Stimulated activated CD4-positive, alpha-beta T cell treated with anti-CD3 and anti-CD28 coated beads, TNF-alpha, amount 100 ng/mL, for 48 hours (primary cell): ENCODE data around the gene CD6.

ENCODE experiments used
- DNase-seq, 3 donors: peaks; one replicate each; pipeline ENCODE4 v3.0.0-alpha.2; 2020; ENCODE audit warnings: low read depth in 3 of 3

Gene CD6

GRCh38 chr11:60985991-60986915 is 14.8 kb downstream of the CD6 start:
- DNase-seq: peak; percentile 83 to 94 (median 84)

DNA sequence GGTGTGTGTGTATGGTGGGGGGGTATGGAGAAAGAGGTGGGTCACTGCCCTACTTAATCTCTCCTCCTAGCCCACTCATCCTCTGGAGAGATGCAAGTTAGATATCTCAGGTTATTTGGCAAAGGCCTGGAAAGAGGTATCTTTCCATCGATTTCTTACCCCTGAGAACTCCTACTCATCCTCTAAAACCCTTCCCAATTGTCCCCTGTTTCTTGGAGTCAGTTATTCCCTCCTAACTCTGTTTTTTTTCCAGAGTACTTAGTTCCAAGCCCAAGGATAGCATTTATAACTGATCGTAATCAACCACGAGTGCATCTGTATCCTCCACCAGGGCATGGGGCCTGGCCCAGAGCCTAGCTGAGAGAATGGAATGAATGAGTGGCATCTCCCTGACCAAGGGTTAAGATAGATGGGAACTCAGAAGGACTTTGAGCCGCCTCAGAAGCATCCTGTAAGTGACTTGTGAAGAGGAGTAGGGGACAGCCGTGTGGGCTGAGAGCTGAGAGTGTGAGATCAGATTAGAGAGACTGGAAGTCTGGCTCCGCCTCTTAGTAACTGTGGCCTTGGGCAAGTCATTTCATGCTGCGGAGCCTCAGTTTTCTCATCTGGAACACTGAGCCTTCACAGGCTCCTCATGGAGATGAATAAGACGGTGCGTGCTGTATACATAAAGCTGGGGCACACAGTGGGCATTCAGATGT is 16.2 kb downstream of the CD6 start:
- DNase-seq: peak in 1 of 3 donors; percentile 74

GRCh38 chr11:60988658-60989057 is 17.2 kb downstream of the CD6 start:
- DNase-seq: no peak

DNA sequence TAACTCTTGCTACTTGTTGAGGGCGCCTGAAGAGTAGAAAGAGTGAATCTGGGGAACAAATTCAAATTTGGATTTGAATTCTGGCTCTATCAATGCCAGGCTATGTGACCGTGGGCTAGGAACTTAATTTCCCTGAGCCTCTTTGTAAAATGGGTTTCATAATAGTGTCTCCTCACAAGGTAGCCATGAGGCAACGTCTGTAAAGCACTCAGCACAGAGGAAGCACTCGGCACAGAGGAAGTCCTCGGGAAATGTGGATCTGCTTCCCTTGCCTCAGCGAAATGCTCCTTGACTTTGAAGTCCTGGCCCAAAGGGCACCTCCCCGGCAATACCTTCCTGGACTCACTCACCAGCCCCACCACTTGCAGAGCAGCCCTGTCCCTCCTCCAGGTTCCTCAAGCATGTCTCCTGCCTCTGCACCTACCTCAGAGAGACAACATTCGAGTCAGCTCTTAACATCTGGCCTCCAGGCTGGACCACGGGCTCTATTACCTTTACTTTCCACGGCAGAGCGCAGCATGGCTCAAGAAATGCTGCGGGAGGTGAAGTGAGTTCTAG is 17.7 kb downstream of the CD6 start:
- no peak for DNase-seq

DNA sequence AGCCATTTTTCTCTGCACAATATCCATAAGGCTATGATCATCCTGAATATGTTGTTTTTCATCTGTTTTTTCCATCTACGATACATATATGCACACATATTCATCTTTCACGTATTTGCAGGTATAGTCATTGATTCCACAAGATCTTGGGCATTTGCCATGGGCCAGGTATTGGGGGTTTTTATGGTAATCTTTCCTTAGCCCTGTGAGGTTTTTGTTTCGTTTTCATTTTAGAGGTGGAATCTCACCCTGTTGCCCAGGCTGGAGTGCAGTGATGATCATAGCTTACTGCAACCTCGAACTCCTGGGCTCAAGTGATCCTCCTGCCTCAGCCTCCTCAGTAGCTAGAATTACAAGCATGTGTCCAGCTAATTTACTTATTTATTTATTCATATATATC is 20.0 kb downstream of the CD6 start:
- DNase-seq: no peak

- no peak for DNase-seq
These were observed 21.4 kb downstream of the CD6 start for GRCh38 chr11:60992842-60993409.

- peak in 1 of 3 donors; percentile 66 for DNase-seq
These were observed 22.1 kb downstream of the CD6 start for GRCh38 chr11:60993615-60994014.

- no peak for DNase-seq
These were observed 23.1 kb downstream of the CD6 start for GRCh38 chr11:60994541-60995080.

GRCh38 chr11:60995798-60996197 is 24.3 kb downstream of the CD6 start:
- DNase-seq: no peak

- no peak for DNase-seq
These were observed 25.1 kb downstream of the CD6 start for GRCh38 chr11:60996381-60997138.

GRCh38 chr11:61000426-61000825 is 28.9 kb downstream of the CD6 start:
- DNase-seq: no peak

GRCh38 chr11:61001931-61002330 is 30.5 kb downstream of the CD6 start:
- DNase-seq: no peak

GRCh38 chr11:61002598-61002997 is 31.1 kb downstream of the CD6 start:
- no peak for DNase-seq

DNA sequence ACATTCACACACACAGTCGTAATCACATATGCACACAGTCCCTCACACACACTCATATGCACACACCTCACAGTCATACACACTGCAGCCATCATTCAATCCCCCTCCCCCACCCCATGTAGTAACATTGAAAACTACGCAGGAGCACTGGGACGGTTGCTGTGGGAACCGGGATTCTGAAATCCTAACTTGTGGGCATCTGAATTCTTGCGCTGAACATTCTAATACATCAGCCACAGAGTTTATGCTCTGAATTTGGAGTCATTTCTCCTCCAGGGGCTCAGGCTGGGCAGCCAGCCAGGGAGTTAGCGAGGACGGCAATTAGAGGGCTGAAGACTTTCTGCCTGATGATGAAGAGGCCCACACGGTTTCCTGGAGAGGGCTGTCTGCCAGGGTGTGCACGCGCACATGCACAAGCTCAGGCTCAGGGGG is 32.7 kb downstream of the CD6 start:
- DNase-seq: no peak

GRCh38 chr11:61004761-61005181 is 33.3 kb downstream of the CD6 start:
- DNase-seq: no peak

DNA sequence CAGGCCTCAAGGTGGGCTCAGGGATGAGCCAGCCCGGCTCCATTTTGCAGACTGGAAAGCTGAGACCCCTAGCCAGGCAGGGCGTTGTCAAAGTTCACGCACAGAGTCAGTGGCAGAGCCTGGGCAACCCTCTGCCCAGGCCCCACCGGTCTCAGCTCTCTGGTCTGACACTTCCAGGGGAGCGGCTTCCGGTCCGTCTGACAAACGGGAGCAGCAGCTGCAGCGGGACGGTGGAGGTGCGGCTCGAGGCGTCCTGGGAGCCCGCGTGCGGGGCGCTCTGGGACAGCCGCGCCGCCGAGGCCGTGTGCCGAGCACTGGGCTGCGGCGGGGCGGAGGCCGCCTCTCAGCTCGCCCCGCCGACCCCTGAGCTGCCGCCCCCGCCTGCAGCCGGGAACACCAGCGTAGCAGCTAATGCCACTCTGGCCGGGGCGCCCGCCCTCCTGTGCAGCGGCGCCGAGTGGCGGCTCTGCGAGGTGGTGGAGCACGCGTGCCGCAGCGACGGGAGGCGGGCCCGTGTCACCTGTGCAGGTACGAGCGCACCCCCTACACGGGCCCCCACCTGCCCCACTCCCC is 36.0 kb downstream of the CD6 start:
- no peak for DNase-seq

DNA sequence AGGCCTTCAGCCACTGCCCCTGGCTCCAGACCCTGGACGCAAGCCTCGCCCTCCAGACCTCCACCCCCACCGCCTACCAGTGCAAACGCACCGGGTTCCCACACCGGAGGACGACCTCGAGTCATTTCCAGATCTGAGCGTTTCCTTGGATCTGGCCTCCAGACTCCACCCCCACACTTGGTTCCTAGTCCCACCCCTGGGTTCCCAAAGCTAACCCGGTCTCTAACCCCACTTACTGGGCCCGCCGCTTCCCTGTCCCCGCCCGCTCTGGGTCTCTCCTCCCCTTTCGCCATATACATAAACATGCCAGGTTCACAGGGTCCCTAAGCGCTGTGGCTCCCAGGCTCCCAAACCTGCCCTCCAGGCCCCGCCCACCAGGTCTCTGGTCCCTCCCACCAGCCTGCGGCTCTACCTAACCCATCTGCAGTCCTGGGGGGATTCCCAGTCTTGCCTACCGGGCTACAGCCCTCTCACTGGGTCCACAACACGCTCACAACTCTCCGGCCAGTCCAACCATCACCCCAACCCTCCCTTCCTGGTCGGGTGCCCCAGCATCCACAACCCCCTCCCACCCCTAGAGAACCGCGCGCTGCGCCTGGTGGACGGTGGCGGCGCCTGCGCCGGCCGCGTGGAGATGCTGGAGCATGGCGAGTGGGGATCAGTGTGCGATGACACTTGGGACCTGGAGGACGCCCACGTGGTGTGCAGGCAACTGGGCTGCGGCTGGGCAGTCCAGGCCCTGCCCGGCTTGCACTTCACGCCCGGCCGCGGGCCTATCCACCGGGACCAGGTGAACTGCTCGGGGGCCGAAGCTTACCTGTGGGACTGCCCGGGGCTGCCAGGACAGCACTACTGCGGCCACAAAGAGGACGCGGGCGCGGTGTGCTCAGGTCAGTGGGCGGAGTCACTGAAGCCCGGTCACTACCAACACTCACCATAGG is 36.7 kb downstream of the CD6 start:
- DNase-seq: no peak

DNA sequence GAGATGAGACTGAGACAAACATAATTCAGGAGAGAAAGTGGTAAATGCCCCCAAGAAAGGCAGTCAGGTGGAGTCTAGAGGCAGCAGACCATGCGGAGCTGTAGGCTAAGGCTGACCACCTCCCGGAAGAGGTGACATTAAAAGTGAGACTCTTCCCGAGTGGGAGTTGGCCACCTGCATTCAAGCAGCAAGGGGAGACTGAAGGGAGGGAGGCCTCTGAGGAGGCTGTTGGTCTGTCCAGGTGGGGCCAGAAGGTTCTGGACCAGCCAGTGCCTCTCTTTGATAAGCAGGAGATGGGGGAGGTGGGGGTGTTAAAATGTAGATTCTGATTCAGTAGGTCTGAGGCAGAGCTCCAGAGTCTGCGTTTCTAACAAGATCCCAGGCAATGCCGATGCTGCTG is 37.5 kb downstream of the CD6 start:
- no peak for DNase-seq

DNA sequence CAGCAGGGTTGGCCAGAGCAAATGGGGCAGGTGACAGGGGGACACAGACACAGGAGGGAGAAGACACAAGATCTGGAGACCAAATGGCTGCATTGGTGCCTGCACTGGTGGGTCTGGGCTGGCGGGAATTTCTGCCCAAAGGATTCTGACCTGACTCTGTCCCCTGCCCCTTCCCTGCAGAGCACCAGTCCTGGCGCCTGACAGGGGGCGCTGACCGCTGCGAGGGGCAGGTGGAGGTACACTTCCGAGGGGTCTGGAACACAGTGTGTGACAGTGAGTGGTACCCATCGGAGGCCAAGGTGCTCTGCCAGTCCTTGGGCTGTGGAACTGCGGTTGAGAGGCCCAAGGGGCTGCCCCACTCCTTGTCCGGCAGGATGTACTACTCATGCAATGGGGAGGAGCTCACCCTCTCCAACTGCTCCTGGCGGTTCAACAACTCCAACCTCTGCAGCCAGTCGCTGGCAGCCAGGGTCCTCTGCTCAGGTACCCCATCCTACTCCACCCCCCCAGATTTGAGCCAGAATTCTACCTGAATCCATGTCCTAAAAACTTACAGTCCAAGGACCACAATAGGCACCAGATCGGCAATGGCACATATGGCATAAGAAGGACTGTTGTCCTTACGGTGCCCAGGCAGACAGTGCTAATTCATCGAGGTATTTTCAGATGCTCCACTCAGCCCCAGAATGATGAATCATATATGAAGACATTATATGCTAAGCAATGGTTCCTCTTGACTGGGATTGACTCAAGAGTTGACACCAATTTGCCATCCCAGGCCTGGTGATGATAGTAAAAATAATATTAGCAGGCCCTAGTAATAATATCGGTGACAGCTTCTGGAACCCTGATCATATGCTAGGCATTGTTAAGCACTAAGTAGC is 38.2 kb downstream of the CD6 start:
- DNase-seq: no peak
